KMS-11 (cell line): ENCODE data around the gene IL32.

Source experiments
- H2AFZ ChIP-seq: fragments of 200-600 bp; sonication (generic); 2 replicates; pipeline ENCODE4 v1.6.1; 2016; ENCODE audit warnings: antibody characterized with exemption, mixed run types, low read depth
- H3K27ac ChIP-seq: fragments of 200-600 bp; sonication (generic); 2 replicates; pipeline ENCODE4 v1.6.1; 2016; ENCODE audit warnings: mild to moderate bottlenecking, mixed run types
- H3K27me3 ChIP-seq: fragments of 200-600 bp; sonication (generic); 2 replicates; pipeline ENCODE4 v1.6.1; 2017; ENCODE audit warnings: mild to moderate bottlenecking, low read depth, mixed run types, moderate library complexity; ENCODE audit not compliant: insufficient read depth
- H3K36me3 ChIP-seq: fragments of 200-600 bp; sonication (generic); 2 replicates; pipeline ENCODE4 v1.6.1; 2017; ENCODE audit warnings: mild to moderate bottlenecking, mixed run types; ENCODE audit not compliant: insufficient read depth
- H3K4me1 ChIP-seq: fragments of 200-600 bp; sonication (generic); 2 replicates; pipeline ENCODE4 v1.6.1; 2016; ENCODE audit warnings: mild to moderate bottlenecking, low read depth, mixed run types; ENCODE audit not compliant: poor library complexity, severe bottlenecking
- H3K4me2 ChIP-seq: fragments of 200-600 bp; sonication (generic); 2 replicates; pipeline ENCODE4 v1.7.0; 2016; ENCODE audit warnings: mild to moderate bottlenecking, mixed run types
- H3K4me3 ChIP-seq: fragments of 200-600 bp; sonication (generic); IDR thresholded peaks from 2 replicates; pipeline ENCODE4 v1.6.1; 2017; ENCODE audit warnings: low read depth, low read length, mixed read lengths; ENCODE audit not compliant: insufficient read depth
- H3K79me2 ChIP-seq: fragments of 200-600 bp; sonication (generic); 2 replicates; pipeline ENCODE4 v1.6.1; 2016; ENCODE audit warnings: low read depth, mixed run types; ENCODE audit not compliant: insufficient read depth
- H3K9ac ChIP-seq: fragments of 200-600 bp; sonication (generic); 2 replicates; pipeline ENCODE4 v1.6.1; 2016; ENCODE audit warnings: mild to moderate bottlenecking, mixed run types
- H4K20me1 ChIP-seq: fragments of 200-600 bp; sonication (generic); 2 replicates; pipeline ENCODE4 v1.6.1; 2016; ENCODE audit warnings: mild to moderate bottlenecking, mixed run types; ENCODE audit not compliant: insufficient read depth
- CTCF ChIP-seq: fragments of 200-600 bp; sonication (generic); conservative IDR thresholded peaks from 2 replicates; pipeline ENCODE4 v1.6.1; 2017; ENCODE audit warnings: low read depth, mild to moderate bottlenecking, antibody characterized with exemption, low read length, moderate library complexity, mixed read lengths

Gene IL32

GRCh38 chr16:3118846-3119245 lies 53.4 kb downstream of the IL32 start:
- H3K4me2 ChIP-seq: no peak overlapping the region
- no peaks in the 10 kb centered on the region for H3K36me3 ChIP-seq
- H3K27me3 ChIP-seq: peaks cover 54% of the 10 kb centered on the region
- H2AFZ ChIP-seq: no peak overlapping the region
- H3K4me3 ChIP-seq: no peak overlapping the region
- TF ChIP-seq CTCF: no peak
- no peaks in the 10 kb centered on the region for H3K79me2 ChIP-seq
- H3K4me1 ChIP-seq: peaks cover 8% of the 10 kb centered on the region
- H4K20me1 ChIP-seq: no peaks in the 10 kb centered on the region
- no peak overlapping the region for H3K27ac ChIP-seq
- no peak overlapping the region for H3K9ac ChIP-seq
